ENCODE results near the gene PRR16.

DNA sequence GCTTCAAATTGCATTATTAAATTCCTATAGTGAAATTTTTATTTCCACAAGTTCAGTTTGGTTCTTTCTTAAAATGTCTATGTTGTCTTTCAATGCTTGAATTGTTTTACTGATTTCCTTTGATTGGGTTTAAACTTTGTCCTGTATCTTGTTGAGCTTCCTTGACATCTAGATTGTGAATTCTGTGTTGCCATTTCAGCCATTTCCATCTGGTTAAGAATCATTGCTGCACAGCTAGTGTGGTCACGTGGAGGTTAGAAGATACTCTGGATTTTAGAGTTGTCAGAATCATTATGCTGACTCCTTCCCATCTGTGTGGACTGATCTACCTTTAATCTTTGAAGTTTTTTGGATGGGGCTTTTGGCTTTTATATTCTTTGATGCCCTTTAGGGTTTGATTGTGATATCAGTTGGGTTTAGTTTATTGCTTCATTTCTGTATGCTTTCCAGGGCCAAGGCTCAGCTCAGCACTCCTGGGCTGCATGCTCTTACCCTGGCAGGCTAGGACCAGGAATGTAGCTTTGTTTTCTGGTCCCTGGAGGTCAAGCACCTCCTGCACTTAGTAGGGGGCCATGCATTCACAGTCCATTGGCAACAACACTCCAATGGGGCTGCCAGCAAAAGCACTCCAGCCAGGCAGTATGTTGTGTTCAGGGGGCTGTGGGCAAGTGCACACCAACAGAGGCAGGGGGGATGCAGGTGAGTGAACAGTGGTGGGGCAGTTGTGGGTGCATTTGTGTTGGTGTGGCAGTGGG is 141.4 kb downstream of the PRR16 start:
- TF ChIP-seq POLR2A (IDR thresholded peaks at IDR 0.05; ENCODE audit: low read length): no peak
- TF ChIP-seq GATA1 (IDR thresholded peaks at IDR 0.05; ENCODE audit: low read depth, low read length): no peak
